ENCODE measurements around the gene CASQ1.
A peak's percentile ranks its signal among the peaks of the same experiment; 100 is the strongest.

The CASQ1 gene

GRCh38 chr1:160168609-160169369, 21.6 kb upstream of the CASQ1 start:
- DNase-seq = peak; percentile 27

DNA sequence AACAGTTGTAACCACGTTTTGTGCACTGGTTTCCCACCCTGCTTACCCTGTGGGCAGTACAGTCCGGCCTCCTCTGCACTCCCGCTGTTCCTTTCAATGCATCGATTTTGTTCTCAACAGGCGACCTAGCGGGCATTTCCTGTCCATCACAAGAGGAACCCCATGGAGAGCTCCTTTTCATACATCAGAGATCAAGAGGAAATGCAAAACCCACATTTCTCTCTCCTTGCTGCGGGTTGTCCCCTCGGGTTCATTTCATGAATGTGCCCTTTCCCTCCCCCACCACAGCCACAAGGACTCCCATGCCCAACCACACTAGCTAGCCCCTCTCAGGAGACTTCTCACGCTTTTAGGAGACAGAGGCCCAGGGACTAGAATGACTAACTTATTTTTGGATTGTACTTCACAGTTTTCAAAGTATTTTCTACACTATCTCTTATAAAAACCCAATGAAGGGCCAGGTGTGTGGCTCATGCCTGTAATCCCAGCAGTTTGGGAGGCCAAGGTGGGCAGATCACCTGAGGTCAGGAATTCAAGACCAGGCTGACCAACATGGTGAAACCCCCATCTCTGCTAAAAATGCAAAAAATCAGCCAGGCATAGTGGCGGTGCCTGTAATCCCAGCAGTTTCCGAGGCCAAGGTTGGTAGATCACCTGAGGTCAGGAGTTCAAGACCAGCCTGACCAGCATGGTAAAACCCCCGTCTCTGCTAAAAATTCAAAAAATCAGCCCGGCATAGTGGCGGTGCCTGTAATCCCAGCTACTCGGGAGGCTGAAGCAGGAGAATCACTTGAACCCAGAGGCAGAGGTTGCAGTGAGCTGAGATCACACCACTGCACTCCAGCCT, 20.6 kb upstream of the CASQ1 start:
- DNase-seq = no peak

GRCh38 chr1:160171354-160171753, 19.0 kb upstream of the CASQ1 start:
- no peak for DNase-seq

GRCh38 chr1:160171980-160172379, 18.4 kb upstream of the CASQ1 start:
- DNase-seq = no peak

- no peak for DNase-seq
Observed at GRCh38 chr1:160177231-160177630, 13.1 kb upstream of the CASQ1 start.

GRCh38 chr1:160177667-160178066, 12.7 kb upstream of the CASQ1 start:
- DNase-seq = no peak

DNA sequence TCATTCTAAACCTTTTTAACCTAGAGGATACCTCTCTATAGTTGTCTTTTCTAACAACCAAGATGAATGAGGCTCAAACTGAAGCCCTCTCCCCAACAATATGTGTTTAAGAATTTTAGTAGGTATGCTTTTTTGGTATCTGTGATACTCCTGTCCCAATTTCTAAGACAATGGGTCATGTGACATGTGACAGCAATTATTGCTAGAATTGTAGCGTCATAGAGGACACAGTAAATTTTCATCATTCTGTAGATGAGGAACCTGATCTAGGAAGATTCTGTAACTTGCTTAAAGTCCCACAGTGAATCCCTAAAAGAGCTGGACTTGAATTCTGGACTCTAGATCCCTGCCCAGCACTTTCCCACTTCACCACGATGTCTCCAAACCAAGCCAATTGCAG, 11.6 kb upstream of the CASQ1 start:
- DNase-seq = no peak

DNA sequence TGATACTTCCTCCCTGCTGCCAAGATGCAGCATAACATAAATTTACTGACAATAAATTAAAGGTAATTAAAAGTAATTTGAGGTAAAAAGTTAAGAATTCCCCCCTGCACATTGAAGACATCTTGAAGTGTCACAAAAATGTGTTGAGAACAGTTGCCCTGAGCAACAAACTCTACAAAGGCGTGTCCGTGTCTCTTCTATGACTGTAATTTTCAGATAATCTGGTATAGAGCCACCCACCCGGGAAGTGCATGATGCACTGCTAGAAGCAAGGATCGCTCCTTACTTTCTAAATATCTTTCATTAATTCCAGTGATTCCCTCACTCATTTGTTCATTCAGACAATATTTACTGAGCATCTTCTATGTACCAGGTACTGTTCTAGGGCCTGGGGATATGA, 11.0 kb upstream of the CASQ1 start:
- no peak for DNase-seq

DNA sequence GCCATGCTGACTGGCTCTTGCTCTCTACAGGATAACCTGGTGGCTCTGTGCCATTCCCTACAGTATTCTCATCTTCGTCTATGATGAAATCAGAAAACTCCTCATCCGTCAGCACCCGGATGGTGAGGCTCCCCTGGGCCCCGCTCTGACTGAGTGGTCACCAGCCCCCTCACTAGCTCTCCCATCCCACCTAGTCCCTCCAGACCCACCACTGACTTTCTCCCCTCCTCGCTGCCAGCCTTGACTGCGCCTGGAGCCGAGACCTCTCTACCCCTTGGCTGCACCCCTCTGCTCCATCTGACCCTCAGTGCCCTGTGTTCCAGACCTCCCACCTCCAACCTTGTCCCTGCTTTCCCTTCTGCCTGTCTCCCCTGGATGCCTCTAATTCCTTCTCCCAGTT, 4.1 kb upstream of the CASQ1 start:
- DNase-seq = no peak

- DNase-seq = no peak
Observed at GRCh38 chr1:160186729-160187128, 3.6 kb upstream of the CASQ1 start.

DNA sequence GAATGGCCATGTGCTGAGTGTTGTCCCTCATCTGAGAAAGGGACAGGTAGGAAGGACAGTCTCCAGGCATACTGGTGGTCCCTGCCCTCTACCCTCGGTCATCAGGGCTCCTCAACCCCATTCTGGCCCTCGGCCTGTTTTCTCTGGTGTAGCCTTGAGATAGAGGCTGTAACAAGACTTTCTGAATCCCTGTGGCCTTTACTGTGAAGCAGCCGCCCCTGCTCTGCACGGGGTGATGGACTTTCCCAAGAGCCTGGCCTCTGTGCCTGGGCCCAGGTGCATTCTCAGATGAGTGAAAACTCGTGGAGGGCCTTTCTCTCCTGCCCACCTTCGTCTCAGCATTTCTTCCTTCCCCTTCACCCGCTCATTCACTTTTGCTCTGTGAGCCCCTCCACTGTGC, 3.0 kb upstream of the CASQ1 start:
- DNase-seq = no peak

GRCh38 chr1:160188341-160188740, 2.0 kb upstream of the CASQ1 start:
- DNase-seq = no peak

GRCh38 chr1:160191756-160192155, 1.4 kb downstream of the CASQ1 start:
- DNase-seq = no peak

DNA sequence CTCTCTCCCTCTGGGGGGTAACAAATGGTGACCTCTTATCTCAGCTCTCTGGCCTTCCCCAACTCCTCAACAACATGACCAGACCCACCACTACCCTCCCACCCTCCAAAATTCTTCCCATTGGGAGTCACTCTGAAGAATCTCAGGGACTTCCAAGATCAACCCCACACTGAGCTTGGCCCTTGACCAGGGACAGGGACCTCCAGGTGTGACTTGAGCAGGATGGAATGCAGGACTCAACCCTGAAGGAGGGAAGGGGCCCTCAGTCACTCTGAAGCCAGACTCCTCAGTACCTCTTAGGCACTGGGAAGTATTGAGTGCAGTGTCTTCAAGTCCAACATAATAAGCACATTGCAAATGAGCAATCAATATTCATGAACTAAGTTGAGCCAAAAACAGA, 1.9 kb downstream of the CASQ1 start:
- DNase-seq = peak; percentile 25

- DNase-seq = peak; percentile 81
Observed at GRCh38 chr1:160193091-160193819, 2.9 kb downstream of the CASQ1 start.

GRCh38 chr1:160193832-160194736, 3.7 kb downstream of the CASQ1 start:
- no peak for DNase-seq

DNA sequence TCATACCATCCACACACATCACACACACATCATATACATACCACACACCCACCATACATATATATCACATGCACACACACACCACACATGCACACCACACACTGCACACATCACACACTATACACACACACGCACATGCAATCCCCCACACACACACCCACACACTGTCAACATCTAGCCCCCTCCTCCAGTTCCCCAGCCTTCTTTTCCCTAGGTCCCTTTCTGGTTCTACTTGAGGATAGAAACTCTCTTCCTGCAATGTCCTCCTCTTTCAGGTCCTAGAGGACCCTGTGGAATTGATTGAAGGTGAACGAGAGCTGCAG, 4.3 kb downstream of the CASQ1 start:
- DNase-seq = no peak

DNA sequence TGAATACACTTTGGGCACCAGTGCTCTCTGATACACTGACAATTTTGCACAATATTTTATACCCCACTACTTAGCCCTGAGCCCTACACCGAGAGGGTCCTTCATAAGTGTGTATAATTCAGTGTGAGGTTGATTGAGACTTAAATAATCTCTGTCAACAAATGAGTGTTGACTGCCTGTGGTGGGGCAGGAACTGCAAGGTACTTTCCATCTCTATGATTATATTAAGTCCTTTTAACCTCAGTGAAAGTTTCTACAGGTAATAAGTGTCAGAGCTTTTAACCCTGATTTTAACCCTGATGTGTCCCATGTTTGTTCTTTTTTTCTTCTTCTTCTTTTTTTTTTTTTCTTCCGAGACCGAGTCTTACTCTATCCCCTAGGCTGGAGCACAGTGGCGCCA, 5.8 kb downstream of the CASQ1 start:
- DNase-seq = no peak

DNA sequence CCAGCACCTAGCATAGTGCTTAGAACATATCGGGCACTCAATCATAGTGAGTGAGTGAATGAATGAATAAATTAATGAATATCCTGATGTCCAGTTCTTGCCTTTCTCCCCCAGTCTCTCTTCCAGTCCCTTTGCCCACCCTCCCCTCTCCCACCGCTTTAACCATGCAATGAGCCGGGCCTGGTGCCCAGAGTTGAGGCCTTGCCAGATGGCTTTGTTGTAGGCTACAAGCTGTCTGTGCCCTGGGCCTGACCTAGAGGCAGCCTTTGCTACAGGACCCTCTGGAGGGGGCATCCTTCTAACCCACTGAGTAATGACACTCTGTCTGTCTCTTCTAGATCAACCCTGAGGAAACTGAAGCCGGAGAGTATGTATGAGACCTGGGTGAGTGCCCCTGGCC, 6.9 kb downstream of the CASQ1 start:
- DNase-seq = no peak

GRCh38 chr1:160200786-160201185, 10.4 kb downstream of the CASQ1 start:
- DNase-seq = no peak

GRCh38 chr1:160204526-160205241, 14.3 kb downstream of the CASQ1 start:
- DNase-seq = no peak
